Measurements from ENCODE around the gene CPA1. TPM values are rescaled to one million over a fixed set of nuclear protein-coding genes. Genes with fewer than 3 reads are reported as not detected.

Gene CPA1
- total RNA-seq, 1 experiment from 2014 or later: not detected

DNA sequence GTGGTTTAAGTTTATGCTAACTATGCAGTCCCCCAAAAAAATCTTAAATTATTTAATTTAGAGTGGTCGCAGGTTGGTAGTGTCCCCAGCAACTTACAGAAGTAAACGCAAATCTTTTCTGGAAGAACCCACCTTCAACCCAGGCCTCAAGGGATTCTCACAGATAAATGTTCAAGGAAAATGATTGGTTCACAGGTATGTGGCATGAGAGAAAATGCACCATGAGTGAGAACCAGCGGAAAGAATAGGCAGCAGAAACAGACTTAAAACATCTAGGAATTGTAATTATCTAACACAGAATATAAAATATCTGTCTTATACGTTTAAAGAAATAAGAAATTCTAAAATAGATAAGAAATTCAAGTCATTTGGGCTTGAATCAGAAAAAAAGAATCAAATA is 38.4 kb upstream of the CPA1 start:
- no peak for TF ChIP-seq CTCF (IDR thresholded peaks at IDR 0.05; ENCODE audit: insufficient read depth in 1 of 2, low read depth in 1 of 2, low read length in 1 of 2, severe bottlenecking in 1 of 2, unreplicated experiment in 1 of 2)
- Mint-ChIP-seq H3K27me3 (ENCODE audit: insufficient read depth, unreplicated experiment) (no peaks in the 10 kb centered on the region), H3K4me1 (ENCODE audit: low read depth, unreplicated experiment) (peaks cover 18% of the 10 kb centered on the region), H3K9me3 (ENCODE audit: unreplicated experiment) (no peaks in the 10 kb centered on the region), H3K4me3 (ENCODE audit: unreplicated experiment) (no peak overlapping the region), H3K36me3 (ENCODE audit: insufficient read depth, unreplicated experiment) (no peaks in the 10 kb centered on the region), H3K27ac (ENCODE audit: unreplicated experiment) (no peak overlapping the region)
- ChIA-PET CTCF (no interaction called here), POLR2A (no interaction called here)
- no peak overlapping the region for H3K4me3 ChIP-seq (ENCODE audit: low read depth, low read length)
- no peaks in the 10 kb centered on the region for H3K36me3 ChIP-seq (ENCODE audit: control insufficient read depth, insufficient read depth, low read length)
- peaks cover 20% of the 10 kb centered on the region; the same call in 1 of the 2 replicates for H3K4me1 ChIP-seq
- H3K9me3 ChIP-seq: peaks cover 7% of the 10 kb centered on the region; the same call in 1 of the 2 replicates
- H3K27me3 ChIP-seq (replicated peaks; ENCODE audit: control insufficient read depth, insufficient read depth, low read length): no peaks in the 10 kb centered on the region
- no TSS peak for BruUV-seq (replicated peaks)
- intact Hi-C loops (cut with micrococcal nuclease; ENCODE audit: unreplicated experiment): no loop called here
- no peak for DNase-seq

GRCh38 chr7:130342701-130343380 is 37.5 kb upstream of the CPA1 start:
- Histone ChIP-seq H3K4me3 (ENCODE audit: low read depth, low read length) (no peak overlapping the region), H3K27me3 (replicated peaks; ENCODE audit: control insufficient read depth, insufficient read depth, low read length) (no peaks in the 10 kb centered on the region), H3K4me1 (peaks cover 20% of the 10 kb centered on the region; the same call in 1 of the 2 replicates), H3K36me3 (ENCODE audit: control insufficient read depth, insufficient read depth, low read length) (no peaks in the 10 kb centered on the region), H3K9me3 (peaks cover 7% of the 10 kb centered on the region; the same call in 1 of the 2 replicates)
- peak in 1 of 2 experiments; percentile 22 for DNase-seq
- no peak for TF ChIP-seq CTCF (IDR thresholded peaks at IDR 0.05; ENCODE audit: insufficient read depth in 1 of 2, low read depth in 1 of 2, low read length in 1 of 2, severe bottlenecking in 1 of 2, unreplicated experiment in 1 of 2)
- ChIA-PET CTCF (no interaction called here), POLR2A (no interaction called here)
- H3K36me3 Mint-ChIP-seq (ENCODE audit: insufficient read depth, unreplicated experiment): no peaks in the 10 kb centered on the region
- peaks cover 18% of the 10 kb centered on the region for H3K4me1 Mint-ChIP-seq (ENCODE audit: low read depth, unreplicated experiment)
- peak overlapping the region; percentile 66 for H3K27ac Mint-ChIP-seq (ENCODE audit: unreplicated experiment)
- H3K4me3 Mint-ChIP-seq (ENCODE audit: unreplicated experiment): peak overlapping the region; percentile 39
- H3K9me3 Mint-ChIP-seq (ENCODE audit: unreplicated experiment): no peaks in the 10 kb centered on the region
- intact Hi-C loops (cut with micrococcal nuclease; ENCODE audit: unreplicated experiment): no loop called here
- no TSS peak for BruUV-seq (replicated peaks)
- H3K27me3 Mint-ChIP-seq (ENCODE audit: insufficient read depth, unreplicated experiment): no peaks in the 10 kb centered on the region

DNA sequence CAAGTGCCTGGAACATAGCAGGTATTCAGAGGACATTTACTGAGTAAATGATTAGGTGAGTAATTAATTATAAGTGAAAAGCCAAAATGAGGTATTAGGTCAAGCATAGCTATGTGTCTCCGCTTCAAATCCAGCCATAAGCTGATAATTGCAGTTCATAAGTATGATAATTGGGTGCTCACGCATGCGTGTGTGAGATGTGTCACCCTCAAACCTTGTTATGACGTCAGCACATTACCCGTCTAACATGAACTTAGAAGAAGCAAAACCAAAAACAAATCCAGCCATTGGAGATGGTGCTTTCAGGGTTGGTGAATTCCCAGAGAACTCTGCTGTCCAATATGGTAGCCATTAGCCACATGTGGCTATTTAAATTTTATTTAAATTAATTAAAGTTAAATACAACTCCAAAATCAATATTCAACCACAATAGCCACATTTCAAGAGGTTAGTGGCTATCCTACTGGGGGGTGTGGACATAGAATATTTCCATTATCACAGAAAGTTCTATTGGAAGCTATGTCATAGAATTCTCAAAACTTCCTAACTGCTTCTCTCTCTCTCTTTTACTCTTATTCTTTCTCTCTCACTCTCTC is 35.9 kb upstream of the CPA1 start, which contains the start of gene CPA5:
TSS of gene CPA5 (plus strand) at position 546 of the 596 bp plus-strand sequence. CDS start 1,670 bp downstream, outside the sequence.
- TF ChIP-seq CTCF (IDR thresholded peaks at IDR 0.05; ENCODE audit: insufficient read depth in 1 of 2, low read depth in 1 of 2, low read length in 1 of 2, severe bottlenecking in 1 of 2, unreplicated experiment in 1 of 2): no peak
- intact Hi-C loops (cut with micrococcal nuclease; ENCODE audit: unreplicated experiment): no loop called here
- Mint-ChIP-seq H3K27me3 (ENCODE audit: insufficient read depth, unreplicated experiment) (no peaks in the 10 kb centered on the region), H3K9me3 (ENCODE audit: unreplicated experiment) (no peaks in the 10 kb centered on the region), H3K27ac (ENCODE audit: unreplicated experiment) (no peak within 1 kb of the TSS), H3K4me3 (ENCODE audit: unreplicated experiment) (no peak within 1 kb of the TSS), H3K36me3 (ENCODE audit: insufficient read depth, unreplicated experiment) (no peaks in the 10 kb centered on the region), H3K4me1 (ENCODE audit: low read depth, unreplicated experiment) (peaks cover 18% of the 10 kb centered on the region)
- no TSS peak for BruUV-seq (replicated peaks)
- Histone ChIP-seq H3K36me3 (ENCODE audit: control insufficient read depth, insufficient read depth, low read length) (no peaks in the 10 kb centered on the region), H3K4me3 (ENCODE audit: low read depth, low read length) (no peak within 1 kb of the TSS), H3K9me3 (peaks cover 7% of the 10 kb centered on the region; the same call in 1 of the 2 replicates), H3K27me3 (replicated peaks; ENCODE audit: control insufficient read depth, insufficient read depth, low read length) (no peaks in the 10 kb centered on the region), H3K4me1 (peaks cover 20% of the 10 kb centered on the region; the same call in 1 of the 2 replicates)
- DNase-seq: no peak
- CTCF ChIA-PET: no interaction called here
- POLR2A ChIA-PET: no interaction called here
